NCI-H524 treated with DMSO at 0.1 percent for 48 hours (cell line): ENCODE measurements around the gene ERF.

Source experiments
- DNase-seq: peaks from one replicate; lab custom pipeline; 2025; lab: John Stamatoyannopoulos, UW

ERF gene

GRCh38 chr19:42287017-42287826 is 32.3 kb upstream of the ERF start:
- no peak for DNase-seq

GRCh38 chr19:42286349-42287016 is 31.6 kb upstream of the ERF start:
- no peak for DNase-seq

- DNase-seq, result no peak
Observed at GRCh38 chr19:42285988-42286348, 31.0 kb upstream of the ERF start.

GRCh38 chr19:42285541-42285941 is 30.6 kb upstream of the ERF start:
- no peak for DNase-seq

- no peak for DNase-seq
Observed at GRCh38 chr19:42284591-42285341, 29.8 kb upstream of the ERF start.

- no peak for DNase-seq
Observed at GRCh38 chr19:42284066-42284501, 29.2 kb upstream of the ERF start.

GRCh38 chr19:42283188-42284065 is 28.5 kb upstream of the ERF start:
- no peak for DNase-seq

GRCh38 chr19:42282819-42283187 is 27.9 kb upstream of the ERF start:
- DNase-seq, result no peak

GRCh38 chr19:42281827-42282762 is 27.2 kb upstream of the ERF start:
- no peak for DNase-seq

- DNase-seq, result no peak
Observed at GRCh38 chr19:42281146-42281826, 26.4 kb upstream of the ERF start.

- DNase-seq, result no peak
Observed at GRCh38 chr19:42280815-42281145, 25.9 kb upstream of the ERF start.

GRCh38 chr19:42279902-42280814 is 25.2 kb upstream of the ERF start:
- DNase-seq, result no peak

GRCh38 chr19:42279155-42279901 is 24.4 kb upstream of the ERF start:
- no peak for DNase-seq

GRCh38 chr19:42278452-42279154 is 23.7 kb upstream of the ERF start:
- no peak for DNase-seq

- no peak for DNase-seq
Observed at GRCh38 chr19:42277821-42278451, 23.0 kb upstream of the ERF start.

GRCh38 chr19:42276821-42277220 is 21.9 kb upstream of the ERF start:
- DNase-seq, result no peak

GRCh38 chr19:42276284-42276683 is 21.4 kb upstream of the ERF start:
- DNase-seq, result no peak
